GM10248 (cell line): Measurements from ENCODE around the gene YBX3.

Experiments
- CTCF ChIA-PET: fragments of 300-600 bp; sonication (Branson Sonifier 250); formaldehyde crosslinking; extraction: SDS; loops from one replicate; lab custom pipeline; 2021; ENCODE audit warnings: antibody characterized with exemption; lab: Yijun Ruan, JAX
- POLR2A ChIA-PET: fragments of 350-650 bp; sonication (Branson Sonifier 250); formaldehyde crosslinking; extraction: SDS; loops from one replicate; lab custom pipeline; 2020; ENCODE audit warnings: antibody characterized with exemption; lab: Yijun Ruan, JAX
- DNase-seq: peaks from one replicate; pipeline ENCODE4 v3.0.0; 2012; ENCODE audit errors: extremely low spot score
- TF ChIP-seq, protein P1 (sequence below): IDR thresholded peaks from 2 replicates; pipeline ENCODE4 v1.5.1; 2012; ENCODE audit warnings: mild to moderate bottlenecking, low read depth; ENCODE audit errors: extremely low read depth, missing control alignments, control extremely low read depth

The YBX3 gene

DNA sequence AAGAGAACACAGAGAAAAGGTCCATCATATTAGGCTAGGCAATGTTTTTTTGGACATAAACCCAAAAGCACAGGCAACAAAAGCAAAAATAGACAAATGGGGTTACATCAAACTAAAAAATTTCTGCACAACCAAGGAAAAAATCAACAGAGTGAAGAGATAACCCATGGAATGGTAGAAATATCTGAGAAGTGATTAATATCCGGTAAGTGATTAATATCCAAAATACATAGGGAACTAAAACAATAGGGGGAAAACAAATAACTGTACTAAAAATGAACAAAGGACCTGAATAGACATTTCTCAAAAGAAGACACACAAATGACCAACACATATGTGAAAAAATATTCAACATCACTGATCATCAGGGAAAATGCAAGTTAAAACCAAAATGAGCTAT is 53.6 kb downstream of the YBX3 start:
- no peak for DNase-seq
- CTCF ChIA-PET, result interaction anchor here (0.9 to 2.2 kb wide), 5 partner anchors 8 to 530 kb away, joined by 3 to 8 read pairs (median 3); no protein-coding TSS in a partner anchor
- TF ChIP-seq, protein P1, sequence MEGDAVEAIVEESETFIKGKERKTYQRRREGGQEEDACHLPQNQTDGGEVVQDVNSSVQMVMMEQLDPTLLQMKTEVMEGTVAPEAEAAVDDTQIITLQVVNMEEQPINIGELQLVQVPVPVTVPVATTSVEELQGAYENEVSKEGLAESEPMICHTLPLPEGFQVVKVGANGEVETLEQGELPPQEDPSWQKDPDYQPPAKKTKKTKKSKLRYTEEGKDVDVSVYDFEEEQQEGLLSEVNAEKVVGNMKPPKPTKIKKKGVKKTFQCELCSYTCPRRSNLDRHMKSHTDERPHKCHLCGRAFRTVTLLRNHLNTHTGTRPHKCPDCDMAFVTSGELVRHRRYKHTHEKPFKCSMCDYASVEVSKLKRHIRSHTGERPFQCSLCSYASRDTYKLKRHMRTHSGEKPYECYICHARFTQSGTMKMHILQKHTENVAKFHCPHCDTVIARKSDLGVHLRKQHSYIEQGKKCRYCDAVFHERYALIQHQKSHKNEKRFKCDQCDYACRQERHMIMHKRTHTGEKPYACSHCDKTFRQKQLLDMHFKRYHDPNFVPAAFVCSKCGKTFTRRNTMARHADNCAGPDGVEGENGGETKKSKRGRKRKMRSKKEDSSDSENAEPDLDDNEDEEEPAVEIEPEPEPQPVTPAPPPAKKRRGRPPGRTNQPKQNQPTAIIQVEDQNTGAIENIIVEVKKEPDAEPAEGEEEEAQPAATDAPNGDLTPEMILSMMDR, result no peak
- POLR2A ChIA-PET, result no interaction called here

DNA sequence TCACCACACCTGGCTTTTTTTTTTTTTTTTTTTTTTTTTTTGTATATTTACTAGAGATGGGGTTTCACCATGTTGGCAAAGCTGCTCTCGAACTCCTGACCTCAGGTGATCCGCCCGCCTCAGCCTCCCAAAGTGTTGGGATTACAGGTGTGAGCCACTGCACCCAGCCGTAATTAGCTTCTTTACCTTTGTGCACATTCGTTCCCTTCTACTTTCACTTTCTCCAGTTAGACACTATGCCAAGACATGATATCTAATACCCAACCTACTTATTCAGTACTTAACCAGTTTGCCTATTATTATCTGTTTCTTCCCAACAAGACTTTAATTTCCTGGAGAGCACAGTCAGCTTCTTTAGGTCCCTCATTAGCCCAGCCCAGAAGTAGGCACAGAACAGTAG is 54.6 kb downstream of the YBX3 start:
- POLR2A ChIA-PET, result no interaction called here
- DNase-seq, result no peak

DNA sequence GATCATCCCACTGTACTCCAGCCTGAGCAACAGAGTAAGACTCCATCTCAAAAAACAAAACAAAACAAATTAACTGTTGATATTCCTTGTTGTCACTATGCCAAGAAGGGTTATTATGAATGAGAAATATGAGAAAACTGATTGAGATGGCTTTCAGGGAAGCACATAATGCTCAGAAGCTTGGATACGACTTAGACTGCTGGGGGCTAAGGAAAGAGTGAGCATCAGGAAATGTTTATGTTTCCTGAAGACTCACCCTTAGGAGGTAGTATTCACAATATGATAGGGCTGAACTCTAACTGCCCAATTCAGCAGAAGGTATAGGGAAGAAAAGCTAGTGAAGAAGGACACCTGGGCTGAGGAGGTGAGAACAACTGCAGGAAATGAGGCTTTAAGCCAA is 55.5 kb downstream of the YBX3 start:
- TF ChIP-seq, protein P1, result no peak
- no peak for DNase-seq
- POLR2A ChIA-PET, result no interaction called here
- CTCF ChIA-PET, result interaction anchor here (0.9 to 2.2 kb wide), 6 partner anchors 10 to 82 kb away, joined by 3 to 8 read pairs (median 3); no protein-coding TSS in a partner anchor

More for the DNA sequence above, 54.6 kb downstream of the YBX3 start:
- TF ChIP-seq, protein P1, result no peak
- CTCF ChIA-PET, result interaction anchor here (0.7 to 2.2 kb wide), 7 partner anchors 9 to 442 kb away, joined by 3 to 8 read pairs (median 3); no protein-coding TSS in a partner anchor

DNA sequence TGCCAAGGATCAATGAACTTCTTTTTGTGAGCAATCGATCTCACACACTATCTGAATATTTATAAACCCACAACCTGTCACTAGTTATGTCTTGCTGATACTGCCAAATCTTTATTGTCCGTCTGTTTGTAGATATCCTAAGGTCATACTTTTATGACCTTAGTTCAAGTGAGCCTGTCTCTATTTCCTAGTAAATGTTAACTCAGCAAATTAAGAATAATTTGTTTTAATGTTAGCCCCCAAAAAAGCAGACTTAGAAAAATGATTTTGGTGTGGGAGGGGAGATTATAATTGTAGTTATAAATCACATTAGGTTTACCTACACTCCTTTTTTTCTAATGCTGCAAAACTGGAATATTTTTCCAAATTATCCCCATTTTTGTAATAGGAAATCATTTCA is 58.6 kb downstream of the YBX3 start:
- TF ChIP-seq, protein P1, result no peak
- no peak for DNase-seq
- ChIA-PET CTCF (no interaction called here), POLR2A (no interaction called here)

DNA sequence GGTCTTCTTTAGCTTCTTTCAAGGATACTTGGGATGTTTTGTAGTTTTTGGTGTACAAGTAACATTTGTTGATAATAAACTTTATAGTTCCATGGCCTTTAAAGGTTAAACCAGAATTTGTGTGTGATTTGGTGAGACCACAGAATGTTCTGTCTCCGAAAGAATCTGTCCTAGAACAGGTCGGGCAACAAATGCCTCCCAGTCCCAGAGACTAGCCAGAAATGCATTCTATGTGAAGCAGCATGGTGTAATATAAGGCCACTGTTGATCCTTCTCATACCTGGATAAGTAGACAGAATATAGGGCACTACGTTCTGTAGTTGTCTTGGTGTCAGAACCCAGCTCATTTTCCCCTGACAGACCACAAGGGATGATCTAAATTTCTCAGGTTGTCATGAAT is 59.3 kb downstream of the YBX3 start:
- DNase-seq, result no peak
- TF ChIP-seq, protein P1, result no peak
- POLR2A ChIA-PET, result no interaction called here
- CTCF ChIA-PET, result no interaction called here

DNA sequence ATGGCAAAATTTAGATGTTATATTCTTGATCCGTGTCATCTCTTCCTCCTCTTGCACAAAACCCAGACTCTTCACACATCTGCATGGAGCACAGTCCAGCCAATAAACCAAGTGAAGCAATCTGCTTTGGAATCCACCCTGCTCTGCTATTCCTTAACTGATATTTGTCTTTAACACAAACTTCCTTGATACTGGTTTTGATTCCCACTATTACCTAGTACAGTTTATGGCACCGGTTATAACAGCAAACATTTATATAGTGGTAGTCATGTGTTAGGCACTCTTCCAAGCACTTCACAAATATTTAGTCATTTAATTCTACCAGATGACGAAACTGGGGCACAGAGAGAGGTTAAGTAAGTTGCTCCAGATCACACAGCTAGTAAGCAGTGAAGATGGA is 61.8 kb downstream of the YBX3 start:
- DNase-seq, result no peak
- POLR2A ChIA-PET, result no interaction called here
- TF ChIP-seq, protein P1, result no peak
- CTCF ChIA-PET, result no interaction called here
